Osteocyte (in vitro differentiated cells): ENCODE measurements around the gene AKT1. TPM values are rescaled to one million over a fixed set of nuclear protein-coding genes. Genes with fewer than 3 reads are reported as not detected.

ENCODE experiments used
- DNase-seq: peaks from one replicate; pipeline ENCODE4 v3.0.0; 2021; ENCODE audit warnings: mixed read lengths; ENCODE audit not compliant: unreplicated experiment; ENCODE audit errors: extremely low spot score
- H3K27ac Mint-ChIP-seq: one replicate; pipeline ENCODE4 v1.8.0; 2021; ENCODE audit warnings: mild to moderate bottlenecking, mixed read lengths; ENCODE audit not compliant: unreplicated experiment
- H3K27me3 Mint-ChIP-seq: one replicate; pipeline ENCODE4 v1.8.0; 2021; ENCODE audit warnings: mixed read lengths; ENCODE audit not compliant: unreplicated experiment
- H3K36me3 Mint-ChIP-seq: one replicate; pipeline ENCODE4 v1.8.0; 2021; ENCODE audit warnings: mixed read lengths; ENCODE audit not compliant: unreplicated experiment
- H3K4me1 Mint-ChIP-seq: one replicate; pipeline ENCODE4 v1.8.0; 2021; ENCODE audit warnings: mixed read lengths; ENCODE audit not compliant: unreplicated experiment
- H3K4me3 Mint-ChIP-seq: one replicate; pipeline ENCODE4 v1.8.0; 2021; ENCODE audit warnings: mild to moderate bottlenecking, moderate library complexity, mixed read lengths; ENCODE audit not compliant: unreplicated experiment
- H3K9me3 Mint-ChIP-seq: one replicate; pipeline ENCODE4 v1.8.0; 2021; ENCODE audit warnings: mixed read lengths; ENCODE audit not compliant: unreplicated experiment
- CTCF ChIP-seq: fragments of 200-600 bp; sonication (generic); IDR thresholded peaks from 2 replicates; pipeline ENCODE4 v1.5.0; 2021; ENCODE audit warnings: antibody characterized with exemption, mild to moderate bottlenecking, moderate library complexity
- total RNA-seq: library from RNA; stranded (reverse); gene quantifications from 2 replicates; pipeline ENCODE4 v1.2.1, GENCODE V29; 2021

The AKT1 gene
- total RNA-seq, 1 donor from 2014 or later = 157 TPM

- DNase-seq = no peak
- Mint-ChIP-seq H3K36me3 (peaks cover 32% of the 10 kb centered on the region), H3K27ac (no peak overlapping the region), H3K27me3 (no peaks in the 10 kb centered on the region), H3K4me3 (no peak overlapping the region), H3K9me3 (no peaks in the 10 kb centered on the region), H3K4me1 (peaks cover 12% of the 10 kb centered on the region)
- TF ChIP-seq CTCF = no peak
Observed at GRCh38 chr14:104773505-104774452, 21.8 kb downstream of the AKT1 start.

- H3K36me3 Mint-ChIP-seq = peaks cover 32% of the 10 kb centered on the region
- no peaks in the 10 kb centered on the region for H3K9me3 Mint-ChIP-seq
- H3K4me3 Mint-ChIP-seq = no peak overlapping the region
- peaks cover 13% of the 10 kb centered on the region for H3K4me1 Mint-ChIP-seq
- no peak for DNase-seq
- TF ChIP-seq CTCF = no peak
- no peaks in the 10 kb centered on the region for H3K27me3 Mint-ChIP-seq
- H3K27ac Mint-ChIP-seq = no peak overlapping the region
Observed at GRCh38 chr14:104772707-104773504, 22.6 kb downstream of the AKT1 start.

GRCh38 chr14:104771918-104772706 is 23.4 kb downstream of the AKT1 start:
- H3K27me3 Mint-ChIP-seq = no peaks in the 10 kb centered on the region
- H3K4me1 Mint-ChIP-seq = peaks cover 13% of the 10 kb centered on the region
- H3K27ac Mint-ChIP-seq = no peak overlapping the region
- no peak overlapping the region for H3K4me3 Mint-ChIP-seq
- H3K9me3 Mint-ChIP-seq = no peaks in the 10 kb centered on the region
- DNase-seq = no peak
- no peak for TF ChIP-seq CTCF
- H3K36me3 Mint-ChIP-seq = peaks cover 32% of the 10 kb centered on the region

DNA sequence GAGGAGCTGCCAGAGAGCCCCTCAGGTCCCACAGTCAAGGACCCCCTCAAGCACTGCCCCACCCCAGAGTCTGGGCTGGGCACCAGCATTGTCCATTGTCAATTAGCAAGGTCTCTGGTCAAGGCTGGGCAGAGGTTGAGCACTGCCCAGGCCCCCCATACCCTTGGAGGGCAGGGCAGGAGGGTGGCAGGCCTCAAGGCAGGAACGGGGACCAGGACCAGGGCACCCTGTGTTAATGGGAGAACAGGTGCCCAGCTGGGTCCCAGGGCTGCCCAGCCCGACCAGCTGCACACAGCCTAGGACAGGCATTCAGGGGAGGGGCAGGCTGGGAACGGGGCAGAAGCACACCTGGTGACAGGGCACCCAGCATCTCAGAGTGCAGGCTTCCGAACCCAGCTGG is 24.2 kb downstream of the AKT1 start:
- no peaks in the 10 kb centered on the region for H3K27me3 Mint-ChIP-seq
- H3K36me3 Mint-ChIP-seq = peaks cover 32% of the 10 kb centered on the region
- no peak overlapping the region for H3K27ac Mint-ChIP-seq
- TF ChIP-seq CTCF = no peak
- H3K4me3 Mint-ChIP-seq = no peak overlapping the region
- no peaks in the 10 kb centered on the region for H3K9me3 Mint-ChIP-seq
- H3K4me1 Mint-ChIP-seq = peaks cover 13% of the 10 kb centered on the region
- DNase-seq = no peak
